Ovary (tissue), 3 donors: ENCODE results near the gene RAB37.

Source experiments
- EP300 ChIP-seq: sonication (generic); formaldehyde crosslinking; IDR thresholded peaks from one replicate; pipeline ENCODE4 v1.6.1; 2017; ENCODE audit warnings: antibody characterized with exemption
- POLR2A ChIP-seq: fragments of 450-650 bp; IDR thresholded peaks from one replicate; pipeline ENCODE4 v1.6.1; 2017; ENCODE audit warnings: antibody characterized with exemption, mild to moderate bottlenecking, moderate library complexity
- TF ChIP-seq, protein P1 (sequence below), 3 donors: fragments of 450-650 bp in 2 of 3; fragments of 200-600 bp in 1 of 3; IDR thresholded peaks; one replicate each; pipeline versions ENCODE4 v1.5.1 to v1.8.0; 2016 to 2022; ENCODE audit warnings: antibody characterized with exemption in 3 of 3, mild to moderate bottlenecking in 1 of 3
- donor health status: DM: no; HTN: no; CAD: no.

- TF ChIP-seq, protein P1, sequence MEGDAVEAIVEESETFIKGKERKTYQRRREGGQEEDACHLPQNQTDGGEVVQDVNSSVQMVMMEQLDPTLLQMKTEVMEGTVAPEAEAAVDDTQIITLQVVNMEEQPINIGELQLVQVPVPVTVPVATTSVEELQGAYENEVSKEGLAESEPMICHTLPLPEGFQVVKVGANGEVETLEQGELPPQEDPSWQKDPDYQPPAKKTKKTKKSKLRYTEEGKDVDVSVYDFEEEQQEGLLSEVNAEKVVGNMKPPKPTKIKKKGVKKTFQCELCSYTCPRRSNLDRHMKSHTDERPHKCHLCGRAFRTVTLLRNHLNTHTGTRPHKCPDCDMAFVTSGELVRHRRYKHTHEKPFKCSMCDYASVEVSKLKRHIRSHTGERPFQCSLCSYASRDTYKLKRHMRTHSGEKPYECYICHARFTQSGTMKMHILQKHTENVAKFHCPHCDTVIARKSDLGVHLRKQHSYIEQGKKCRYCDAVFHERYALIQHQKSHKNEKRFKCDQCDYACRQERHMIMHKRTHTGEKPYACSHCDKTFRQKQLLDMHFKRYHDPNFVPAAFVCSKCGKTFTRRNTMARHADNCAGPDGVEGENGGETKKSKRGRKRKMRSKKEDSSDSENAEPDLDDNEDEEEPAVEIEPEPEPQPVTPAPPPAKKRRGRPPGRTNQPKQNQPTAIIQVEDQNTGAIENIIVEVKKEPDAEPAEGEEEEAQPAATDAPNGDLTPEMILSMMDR (IDR thresholded peaks at IDR 0.05) = no peak
- TF ChIP-seq POLR2A (no peak), EP300 (no peak)
These were observed 49.5 kb downstream of the RAB37 start for GRCh38 chr17:74786431-74787055.
